GM12878 (cell line): Measurements from ENCODE around the gene FOXI3. TPM values are rescaled to one million over a fixed set of nuclear protein-coding genes. Genes with fewer than 3 reads are reported as not detected.
A peak's percentile ranks its signal among the peaks of the same experiment; 100 is the strongest.

ENCODE experiments used
- ATAC-seq: fragments of 200-7000 bp; cut with Tn5 transposase; 3 replicates; pipeline ENCODE4 v1.9.1; 2020; ENCODE audit warnings: mild to moderate bottlenecking, moderate library complexity
- BruUV-seq: library from RNA; stranded (reverse); fragments of 400-500 nt; replicated peaks from 2 replicates; lab custom pipeline; 2021; lab: Mats Ljungman, UMichigan
- CTCF ChIA-PET: fragments of 300-600 bp; sonication (Branson Sonifier 250); formaldehyde crosslinking; extraction: SDS; loops from one replicate; lab custom pipeline; 2021; ENCODE audit warnings: inconsistent platforms; lab: Yijun Ruan, JAX
- POLR2A ChIA-PET: fragments of 350-600 bp; formaldehyde crosslinking; extraction: SDS; loops from one replicate; lab custom pipeline; 2021; ENCODE audit warnings: inconsistent platforms; lab: Charles Lee
- RAD21 ChIA-PET: fragments of 300-600 bp; sonication (Branson Sonifier 250); formaldehyde crosslinking; loops from one replicate; lab custom pipeline; 2023; ENCODE audit warnings: antibody characterized with exemption; ENCODE audit not compliant: unreplicated experiment; lab: Charles Lee
- SMC1A ChIA-PET: fragments of 300-600 bp; sonication (Branson Sonifier 250); formaldehyde crosslinking; loops from one replicate; lab custom pipeline; 2023; ENCODE audit not compliant: unreplicated experiment, uncharacterized antibody; lab: Charles Lee
- DNase-seq: peaks from one replicate; pipeline ENCODE4 v3.0.0-alpha.2; 2011; ENCODE audit warnings: low read depth, low spot score
- FAIRE-seq: peaks from 3 replicates; lab custom pipeline; 2011; peaks lifted over from hg19 to GRCh38; lab: Jason Lieb, UNC
- H2AFZ ChIP-seq: 2 replicates; pipeline ENCODE4 v1.6.0; 2011; ENCODE audit warnings: low read depth, low read length, control low read depth; ENCODE audit not compliant: control insufficient read depth
- H3K27ac ChIP-seq: 2 replicates; pipeline ENCODE4 v1.5.1; 2011; ENCODE audit warnings: control low read depth; ENCODE audit not compliant: control insufficient read depth, insufficient read depth
- H3K27me3 ChIP-seq, 2 experiments: replicated peaks in 1 of 2; 2 replicates each; pipeline versions ENCODE4 v1.6.0 to v1.6.1; 2011; ENCODE audit warnings: low read length in 1 of 2; ENCODE audit not compliant: control insufficient read depth in 2 of 2, insufficient read depth in 2 of 2
- H3K36me3 ChIP-seq, 2 experiments: 2 replicates each; pipeline ENCODE4 v1.5.1; 2011; ENCODE audit warnings: low read length in 1 of 2; ENCODE audit not compliant: control insufficient read depth in 2 of 2, insufficient read depth in 2 of 2
- H3K4me1 ChIP-seq: 2 replicates; pipeline ENCODE4 v1.6.1; 2011; ENCODE audit warnings: mild to moderate bottlenecking, low read length, moderate library complexity, mixed read lengths; ENCODE audit not compliant: control insufficient read depth, insufficient read depth
- H3K4me2 ChIP-seq: 2 replicates; pipeline ENCODE4 v1.6.0; 2011; ENCODE audit warnings: control low read depth; ENCODE audit not compliant: control insufficient read depth, insufficient read depth
- H3K4me3 ChIP-seq: fragments of 200-600 bp; sonication (generic); 2 replicates; pipeline ENCODE4 v1.5.1; 2016
- H3K79me2 ChIP-seq: 2 replicates; pipeline ENCODE4 v1.6.0; 2011; ENCODE audit warnings: low read length; ENCODE audit not compliant: control insufficient read depth, insufficient read depth
- H3K9ac ChIP-seq: 2 replicates; pipeline ENCODE4 v1.8.0; 2011; ENCODE audit warnings: low read length, control low read depth, mixed read lengths; ENCODE audit not compliant: control insufficient read depth, insufficient read depth
- H3K9me3 ChIP-seq: replicated peaks from 3 replicates; pipeline ENCODE4 v1.5.1; 2011; ENCODE audit warnings: mild to moderate bottlenecking, low read length; ENCODE audit not compliant: control insufficient read depth, insufficient read depth
- H4K20me1 ChIP-seq: 2 replicates; pipeline ENCODE4 v1.6.0; 2011; ENCODE audit not compliant: control insufficient read depth, insufficient read depth
- CBX3 ChIP-seq: fragments of 200-600 bp; sonication (generic); IDR thresholded peaks from 2 replicates; pipeline ENCODE4 v1.6.1; 2016; ENCODE audit warnings: low read depth, borderline replicate concordance
- GATAD2B ChIP-seq: fragments of 450-650 bp; conservative IDR thresholded peaks from 2 replicates; pipeline ENCODE4 v1.6.1; 2017; ENCODE audit warnings: low read depth, mild to moderate bottlenecking, moderate library complexity
- RAD21 ChIP-seq: IDR thresholded peaks from 2 replicates; pipeline ENCODE4 v1.6.1; 2011; ENCODE audit warnings: mild to moderate bottlenecking, low read depth, low read length, moderate library complexity; ENCODE audit not compliant: insufficient read depth
- SRF ChIP-seq, 2 experiments: IDR thresholded peaks; 2 replicates each; pipeline ENCODE4 v1.6.1; 2011; ENCODE audit warnings: low read depth in 2 of 2, low read length in 2 of 2, mild to moderate bottlenecking in 1 of 2, moderate library complexity in 1 of 2
- TAF1 ChIP-seq: IDR thresholded peaks from 2 replicates; pipeline ENCODE4 v1.6.1; 2011; ENCODE audit warnings: mild to moderate bottlenecking, low read depth, low read length, borderline replicate concordance
- YBX1 ChIP-seq: fragments of 450-650 bp; IDR thresholded peaks from 2 replicates; pipeline ENCODE4 v1.6.1; 2016; ENCODE audit warnings: antibody characterized with exemption
- WGBS: methylation state at CpG from one replicate; pipeline ENCODE4 v1.1.6; 2016; ENCODE audit warnings: low lambda C conversion rate; ENCODE audit not compliant: insufficient replicate concordance, insufficient coverage; ENCODE audit errors: missing lambda C conversion rate; 5-methylcytosine and 5-hydroxymethylcytosine counted together
- in situ Hi-C: fragments of 300-500 bp; cut with MboI; formaldehyde crosslinking; loops from 9 replicates; pipeline ENCODE4 v1.14.3; 2018; ENCODE audit warnings: mixed read lengths
- intact Hi-C: fragments of 100-400 bp; cut with micrococcal nuclease; formaldehyde crosslinking; loops from one replicate; pipeline ENCODE4 v1.14.2; 2022; ENCODE audit not compliant: unreplicated experiment
- polyA plus RNA-seq, 11 experiments: library from polyadenylated mRNA; depleted of rRNA in 4 of 11; unstranded in 6 of 11; stranded (reverse) in 5 of 11; fragments of >200 nt; fragmentation: Nextera tagmentation in 4 of 11; fragmentation: Illumina TruSeq in 1 of 11; extraction: Ambion mirVana in 4 of 11; extraction: Trizol in 1 of 11; gene quantifications; 1 replicate in 1 of 11; 2 replicates in 10 of 11; pipeline versions ENCODE4 v1.2.1 to v1.2.3, GENCODE V29; 2011 to 2016; ENCODE audit warnings: inconsistent platforms in 2 of 11, missing spikeins in 2 of 11, low read depth in 1 of 11
- total RNA-seq, 4 experiments: library from RNA; depleted of rRNA in 3 of 4; stranded (reverse); fragments of >200 nt in 3 of 4; fragmentation: Illumina TruSeq in 1 of 4; extraction: Trizol in 1 of 4; gene quantifications; 2 replicates each; pipeline versions ENCODE4 v1.2.1 to v1.2.3, GENCODE V29; 2013 to 2021
- TF ChIP-seq, protein P1 (sequence below): fragments of 450-650 bp; IDR thresholded peaks from 2 replicates; pipeline ENCODE4 v1.6.1; 2017; ENCODE audit warnings: mild to moderate bottlenecking
- TF ChIP-seq, protein P2 (sequence below): fragments of 450-650 bp; IDR thresholded peaks from 2 replicates; pipeline ENCODE4 v1.6.1; 2017; ENCODE audit warnings: mild to moderate bottlenecking, moderate library complexity

FOXI3 gene
- total and polyA plus RNA-seq, 10 of the 15 experiments (the other 5 are each of a cell fraction or from before 2014, with no cell fraction given), result not detected

DNA sequence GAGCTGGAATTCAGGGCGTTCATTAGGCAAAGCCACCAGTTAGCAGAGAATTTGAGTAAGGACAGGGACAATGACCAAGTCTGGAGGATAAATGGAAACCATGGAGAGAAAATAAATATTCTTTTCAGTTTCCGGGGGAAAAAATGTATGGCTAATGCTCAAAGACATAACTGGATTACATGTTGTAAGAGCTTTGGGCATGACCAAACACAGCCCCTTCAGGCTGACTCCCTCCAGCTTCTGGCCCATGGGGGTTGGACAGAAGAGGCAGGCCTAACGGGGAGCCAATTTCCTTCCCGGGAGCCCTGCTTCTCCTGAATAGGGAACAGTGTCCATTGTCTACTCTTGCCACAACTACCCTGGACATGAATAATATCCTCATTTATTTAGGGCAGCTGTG, 39.5 kb upstream of the FOXI3 start:
- Histone ChIP-seq H3K9me3 (no peaks in the 10 kb centered on the region), H3K4me1 (no peaks in the 10 kb centered on the region), H4K20me1 (no peaks in the 10 kb centered on the region), H3K4me3 (no peak overlapping the region), H3K27me3 (no peaks in the 10 kb centered on the region; a peak in 1 of 4 replicates), H2AFZ (no peak overlapping the region), H3K4me2 (no peak overlapping the region), H3K79me2 (no peaks in the 10 kb centered on the region), H3K9ac (no peak overlapping the region), H3K27ac (no peak overlapping the region), H3K36me3 (no peaks in the 10 kb centered on the region)
- DNase-seq, result no peak
- no peak for ATAC-seq
- CTCF ChIA-PET, result interaction anchor here (1.0 kb wide), 1 partner anchor 302 kb away, joined by 3 read pairs; no protein-coding TSS in a partner anchor
- in situ Hi-C loops, result no loop called here
- SMC1A ChIA-PET, result no interaction called here
- 33% methylated on average over 4 of the region's 4 CpGs for WGBS
- POLR2A ChIA-PET, result no interaction called here
- RAD21 ChIA-PET, result interaction anchor here (1.1 kb wide), 1 partner anchor 100 kb away, joined by 3 read pairs; no protein-coding TSS in a partner anchor
- intact Hi-C loops, result no loop called here
- FAIRE-seq, result no peak
- BruUV-seq, result no TSS peak
- TF ChIP-seq CBX3 (no peak), TAF1 (no peak)

DNA sequence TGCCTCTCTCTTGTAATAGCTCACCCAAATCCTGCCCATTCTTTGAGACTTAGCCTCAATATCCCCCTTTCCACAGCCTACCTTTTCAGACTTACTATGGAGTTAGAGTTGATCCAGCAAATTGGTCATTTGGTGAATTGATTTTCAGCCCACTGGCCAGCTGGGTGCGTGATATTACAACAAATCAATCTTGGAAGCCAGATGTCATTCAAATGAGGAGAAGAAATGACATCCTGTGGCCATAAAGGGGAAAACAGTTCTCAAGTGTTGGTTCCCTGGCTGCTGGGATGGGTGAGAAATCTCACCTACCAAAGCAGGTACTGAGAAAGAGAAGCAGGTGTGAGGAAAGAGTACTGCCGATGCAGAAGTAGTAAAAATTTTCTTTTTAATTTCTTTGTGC, 36.7 kb upstream of the FOXI3 start:
- no peak for FAIRE-seq
- no peaks in the 10 kb centered on the region for H3K9me3 ChIP-seq
- H3K79me2 ChIP-seq, result no peaks in the 10 kb centered on the region
- no peak overlapping the region for H3K4me3 ChIP-seq
- H3K27ac ChIP-seq, result no peak overlapping the region
- WGBS, result 35% methylated on average over 2 of the region's 2 CpGs
- RAD21 ChIA-PET, result no interaction called here
- H4K20me1 ChIP-seq, result no peaks in the 10 kb centered on the region
- no peak overlapping the region for H3K9ac ChIP-seq
- DNase-seq, result no peak
- SMC1A ChIA-PET, result interaction anchor here (1.5 kb wide), 1 partner anchor 180 kb away, joined by 7 read pairs; no protein-coding TSS in a partner anchor
- no peak overlapping the region for H2AFZ ChIP-seq
- no peak overlapping the region for H3K4me2 ChIP-seq
- no peaks in the 10 kb centered on the region; a peak in 1 of 4 replicates for H3K27me3 ChIP-seq
- H3K4me1 ChIP-seq, result no peaks in the 10 kb centered on the region
- BruUV-seq, result no TSS peak
- intact Hi-C loops (no loop called here), in situ Hi-C loops (no loop called here)
- no peaks in the 10 kb centered on the region for H3K36me3 ChIP-seq
- CTCF ChIA-PET, result interaction anchor here (1.6 kb wide), 1 partner anchor 297 kb away, joined by 3 read pairs; no protein-coding TSS in a partner anchor
- POLR2A ChIA-PET, result interaction anchor here (0.6 kb wide), 1 partner anchor 238 kb away, joined by 4 read pairs; no protein-coding TSS in a partner anchor
- ATAC-seq, result no peak
- TF ChIP-seq SRF (IDR thresholded peaks at IDR 0.05; ENCODE audit: low read depth in 2 of 2, low read length in 2 of 2), result no peak
- TF ChIP-seq, protein P1, sequence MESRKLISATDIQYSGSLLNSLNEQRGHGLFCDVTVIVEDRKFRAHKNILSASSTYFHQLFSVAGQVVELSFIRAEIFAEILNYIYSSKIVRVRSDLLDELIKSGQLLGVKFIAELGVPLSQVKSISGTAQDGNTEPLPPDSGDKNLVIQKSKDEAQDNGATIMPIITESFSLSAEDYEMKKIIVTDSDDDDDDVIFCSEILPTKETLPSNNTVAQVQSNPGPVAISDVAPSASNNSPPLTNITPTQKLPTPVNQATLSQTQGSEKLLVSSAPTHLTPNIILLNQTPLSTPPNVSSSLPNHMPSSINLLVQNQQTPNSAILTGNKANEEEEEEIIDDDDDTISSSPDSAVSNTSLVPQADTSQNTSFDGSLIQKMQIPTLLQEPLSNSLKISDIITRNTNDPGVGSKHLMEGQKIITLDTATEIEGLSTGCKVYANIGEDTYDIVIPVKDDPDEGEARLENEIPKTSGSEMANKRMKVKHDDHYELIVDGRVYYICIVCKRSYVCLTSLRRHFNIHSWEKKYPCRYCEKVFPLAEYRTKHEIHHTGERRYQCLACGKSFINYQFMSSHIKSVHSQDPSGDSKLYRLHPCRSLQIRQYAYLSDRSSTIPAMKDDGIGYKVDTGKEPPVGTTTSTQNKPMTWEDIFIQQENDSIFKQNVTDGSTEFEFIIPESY, result no peak
- TF ChIP-seq YBX1, result no peak
- TF ChIP-seq, protein P2, sequence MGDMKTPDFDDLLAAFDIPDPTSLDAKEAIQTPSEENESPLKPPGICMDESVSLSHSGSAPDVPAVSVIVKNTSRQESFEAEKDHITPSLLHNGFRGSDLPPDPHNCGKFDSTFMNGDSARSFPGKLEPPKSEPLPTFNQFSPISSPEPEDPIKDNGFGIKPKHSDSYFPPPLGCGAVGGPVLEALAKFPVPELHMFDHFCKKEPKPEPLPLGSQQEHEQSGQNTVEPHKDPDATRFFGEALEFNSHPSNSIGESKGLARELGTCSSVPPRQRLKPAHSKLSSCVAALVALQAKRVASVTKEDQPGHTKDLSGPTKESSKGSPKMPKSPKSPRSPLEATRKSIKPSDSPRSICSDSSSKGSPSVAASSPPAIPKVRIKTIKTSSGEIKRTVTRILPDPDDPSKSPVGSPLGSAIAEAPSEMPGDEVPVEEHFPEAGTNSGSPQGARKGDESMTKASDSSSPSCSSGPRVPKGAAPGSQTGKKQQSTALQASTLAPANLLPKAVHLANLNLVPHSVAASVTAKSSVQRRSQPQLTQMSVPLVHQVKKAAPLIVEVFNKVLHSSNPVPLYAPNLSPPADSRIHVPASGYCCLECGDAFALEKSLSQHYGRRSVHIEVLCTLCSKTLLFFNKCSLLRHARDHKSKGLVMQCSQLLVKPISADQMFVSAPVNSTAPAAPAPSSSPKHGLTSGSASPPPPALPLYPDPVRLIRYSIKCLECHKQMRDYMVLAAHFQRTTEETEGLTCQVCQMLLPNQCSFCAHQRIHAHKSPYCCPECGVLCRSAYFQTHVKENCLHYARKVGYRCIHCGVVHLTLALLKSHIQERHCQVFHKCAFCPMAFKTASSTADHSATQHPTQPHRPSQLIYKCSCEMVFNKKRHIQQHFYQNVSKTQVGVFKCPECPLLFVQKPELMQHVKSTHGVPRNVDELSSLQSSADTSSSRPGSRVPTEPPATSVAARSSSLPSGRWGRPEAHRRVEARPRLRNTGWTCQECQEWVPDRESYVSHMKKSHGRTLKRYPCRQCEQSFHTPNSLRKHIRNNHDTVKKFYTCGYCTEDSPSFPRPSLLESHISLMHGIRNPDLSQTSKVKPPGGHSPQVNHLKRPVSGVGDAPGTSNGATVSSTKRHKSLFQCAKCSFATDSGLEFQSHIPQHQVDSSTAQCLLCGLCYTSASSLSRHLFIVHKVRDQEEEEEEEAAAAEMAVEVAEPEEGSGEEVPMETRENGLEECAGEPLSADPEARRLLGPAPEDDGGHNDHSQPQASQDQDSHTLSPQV, result no peak
- TF ChIP-seq GATAD2B, result no peak
- TF ChIP-seq RAD21, result 0 out of 2 replicates have a peak, but pooled peaks have one; percentile 11
